Heart left ventricle (tissue), 13 donors: ENCODE data around the gene SERF1B.
"Not testable (repeated sequence)": the region's sequence is repeated elsewhere in the genome, so short reads cannot be mapped to it uniquely, and the experiment has no call there.

Experiments
- POLR2A ChIP-seq, 2 donors: fragments of 450-650 bp; IDR thresholded peaks; one replicate each; pipeline ENCODE4 v1.6.1; 2017; ENCODE audit warnings: antibody characterized with exemption in 2 of 2, mild to moderate bottlenecking in 2 of 2, moderate library complexity in 2 of 2
- TF ChIP-seq, protein P1 (sequence below), 12 donors: fragments of 200-600 bp; sonication (generic) in 4 of 12; IDR thresholded peaks; one replicate each; pipeline versions ENCODE4 v1.5.0 to v1.8.0; 2018 to 2022; ENCODE audit warnings: antibody characterized with exemption in 12 of 12, mild to moderate bottlenecking in 5 of 12
- donor health status: ischemic (EF 13 %, LVEDD 7.1; RV severe dilation, severe dysfunction).
- donor health status: DM: no; HTN: yes; CAD: no.
- donor health status: DM: no; HTN: no; CAD: no.
- donor health status: ischemic (EF 25% LVEDD 6.9; RV normal size, moderate dysfunction).
- donor health status: ischemic (EF 25% LVEDD 5.7; RV mildly dilated, moderate dysfunction).
- donor health status: ischemic (EF 35%, LVEDD 5.7; RV mildly dilated, moderate dysfunction).
- donor health status: nonischemic (EF 11% LVEDD 7.7; RV severe dilation, severe dysfunction).
- donor health status: DM: yes; HTN: yes; CAD: no.
- donor health status: PGD.
- donor health status: ischemic (EF 29% LVEDD 5.4; RV normal size, mild dysfunction).
- donor health status: nonischemic (EF 23%, LVEDD 6.1; RV moderate dilation, normal function).

DNA sequence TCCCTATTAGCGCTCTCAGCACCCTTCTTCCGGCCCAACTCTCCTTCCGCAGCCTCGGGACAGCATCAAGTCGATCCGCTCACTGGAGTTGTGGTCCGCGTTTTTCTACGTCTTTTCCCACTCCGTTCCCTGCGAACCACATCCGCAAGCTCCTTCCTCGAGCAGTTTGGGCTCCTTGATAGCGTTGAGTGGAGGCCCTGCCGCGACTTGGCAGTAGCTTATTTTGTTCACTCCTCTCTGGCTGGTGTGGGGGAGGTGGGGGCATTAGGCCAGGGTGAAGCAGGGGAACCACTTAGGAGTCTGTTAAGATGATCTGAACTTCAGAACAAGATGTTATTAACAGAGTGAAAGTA is 24.7 kb downstream of the SERF1B start:
- TF ChIP-seq, protein P1, sequence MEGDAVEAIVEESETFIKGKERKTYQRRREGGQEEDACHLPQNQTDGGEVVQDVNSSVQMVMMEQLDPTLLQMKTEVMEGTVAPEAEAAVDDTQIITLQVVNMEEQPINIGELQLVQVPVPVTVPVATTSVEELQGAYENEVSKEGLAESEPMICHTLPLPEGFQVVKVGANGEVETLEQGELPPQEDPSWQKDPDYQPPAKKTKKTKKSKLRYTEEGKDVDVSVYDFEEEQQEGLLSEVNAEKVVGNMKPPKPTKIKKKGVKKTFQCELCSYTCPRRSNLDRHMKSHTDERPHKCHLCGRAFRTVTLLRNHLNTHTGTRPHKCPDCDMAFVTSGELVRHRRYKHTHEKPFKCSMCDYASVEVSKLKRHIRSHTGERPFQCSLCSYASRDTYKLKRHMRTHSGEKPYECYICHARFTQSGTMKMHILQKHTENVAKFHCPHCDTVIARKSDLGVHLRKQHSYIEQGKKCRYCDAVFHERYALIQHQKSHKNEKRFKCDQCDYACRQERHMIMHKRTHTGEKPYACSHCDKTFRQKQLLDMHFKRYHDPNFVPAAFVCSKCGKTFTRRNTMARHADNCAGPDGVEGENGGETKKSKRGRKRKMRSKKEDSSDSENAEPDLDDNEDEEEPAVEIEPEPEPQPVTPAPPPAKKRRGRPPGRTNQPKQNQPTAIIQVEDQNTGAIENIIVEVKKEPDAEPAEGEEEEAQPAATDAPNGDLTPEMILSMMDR (IDR thresholded peaks at IDR 0.05): not testable (repeated sequence)
- not testable (repeated sequence) for TF ChIP-seq POLR2A (IDR thresholded peaks at IDR 0.05)
